Uterus (tissue), 2 donors: ENCODE measurements around the gene LYZL6.

Experiments used
- POLR2A ChIP-seq, 2 donors: fragments of 450-650 bp; IDR thresholded peaks; one replicate each; pipeline ENCODE4 v1.6.1; 2016; ENCODE audit warnings: antibody characterized with exemption in 2 of 2, mild to moderate bottlenecking in 1 of 2, moderate library complexity in 1 of 2
- TF ChIP-seq, protein P1 (sequence below), 4 experiments: fragments of 200-600 bp in 2 of 4; fragments of 450-650 bp in 2 of 4; sonication (generic) in 2 of 4; IDR thresholded peaks; one replicate each; pipeline ENCODE4 v1.5.1; 2016 to 2019; ENCODE audit warnings: antibody characterized with exemption in 4 of 4, mild to moderate bottlenecking in 2 of 4, moderate library complexity in 1 of 4

DNA sequence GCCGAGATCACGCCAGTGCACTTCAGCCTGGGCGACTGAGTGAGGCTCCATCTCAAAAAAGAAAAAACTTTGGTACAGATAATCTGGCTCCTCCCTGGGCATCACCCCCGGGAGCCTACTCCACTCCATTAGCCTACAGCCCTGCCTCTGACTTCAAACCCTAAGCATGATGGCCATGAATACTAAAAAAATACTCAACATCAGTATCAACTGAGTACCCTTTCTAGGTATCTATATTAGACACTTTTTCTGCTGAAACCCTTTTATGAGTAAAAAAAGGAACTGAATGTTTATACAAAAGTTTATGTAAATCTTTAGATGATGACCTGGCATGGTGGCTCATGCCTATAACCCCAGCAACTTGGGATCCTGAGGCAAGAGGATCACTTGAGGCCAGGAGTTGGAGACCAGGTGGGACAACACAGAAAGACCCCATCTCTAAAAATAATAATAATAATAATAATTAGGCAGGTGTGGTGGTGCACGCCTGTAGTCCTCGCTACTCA, 19.9 kb downstream of the LYZL6 start:
- TF ChIP-seq, protein P1, sequence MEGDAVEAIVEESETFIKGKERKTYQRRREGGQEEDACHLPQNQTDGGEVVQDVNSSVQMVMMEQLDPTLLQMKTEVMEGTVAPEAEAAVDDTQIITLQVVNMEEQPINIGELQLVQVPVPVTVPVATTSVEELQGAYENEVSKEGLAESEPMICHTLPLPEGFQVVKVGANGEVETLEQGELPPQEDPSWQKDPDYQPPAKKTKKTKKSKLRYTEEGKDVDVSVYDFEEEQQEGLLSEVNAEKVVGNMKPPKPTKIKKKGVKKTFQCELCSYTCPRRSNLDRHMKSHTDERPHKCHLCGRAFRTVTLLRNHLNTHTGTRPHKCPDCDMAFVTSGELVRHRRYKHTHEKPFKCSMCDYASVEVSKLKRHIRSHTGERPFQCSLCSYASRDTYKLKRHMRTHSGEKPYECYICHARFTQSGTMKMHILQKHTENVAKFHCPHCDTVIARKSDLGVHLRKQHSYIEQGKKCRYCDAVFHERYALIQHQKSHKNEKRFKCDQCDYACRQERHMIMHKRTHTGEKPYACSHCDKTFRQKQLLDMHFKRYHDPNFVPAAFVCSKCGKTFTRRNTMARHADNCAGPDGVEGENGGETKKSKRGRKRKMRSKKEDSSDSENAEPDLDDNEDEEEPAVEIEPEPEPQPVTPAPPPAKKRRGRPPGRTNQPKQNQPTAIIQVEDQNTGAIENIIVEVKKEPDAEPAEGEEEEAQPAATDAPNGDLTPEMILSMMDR (IDR thresholded peaks at IDR 0.05): no peak
- no peak for TF ChIP-seq POLR2A (IDR thresholded peaks at IDR 0.05)
